ENCODE results near the gene CDYL2.
"Not testable (repeated sequence)": the region's sequence is repeated elsewhere in the genome, so short reads cannot be mapped to it uniquely, and the experiment has no call there.

DNA sequence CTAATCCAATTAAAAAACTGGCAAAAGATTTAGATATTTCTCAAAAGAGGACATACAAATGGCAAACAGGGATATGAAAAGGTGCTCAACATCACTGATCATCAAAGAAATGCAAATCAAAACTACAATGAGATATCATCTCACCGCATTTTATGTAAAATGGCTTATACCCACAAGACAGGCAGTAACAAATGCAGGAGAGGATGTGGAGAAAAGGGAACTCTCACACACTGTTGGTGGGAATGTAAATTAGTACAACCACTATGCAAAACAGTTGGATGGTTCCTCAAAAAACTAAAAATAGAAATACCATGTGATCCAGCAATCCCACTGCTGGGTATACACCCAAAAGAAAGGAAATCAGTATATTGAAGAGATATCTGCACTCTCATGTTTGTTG lies 154.1 kb downstream of the CDYL2 start:
- TF ChIP-seq, protein P1, sequence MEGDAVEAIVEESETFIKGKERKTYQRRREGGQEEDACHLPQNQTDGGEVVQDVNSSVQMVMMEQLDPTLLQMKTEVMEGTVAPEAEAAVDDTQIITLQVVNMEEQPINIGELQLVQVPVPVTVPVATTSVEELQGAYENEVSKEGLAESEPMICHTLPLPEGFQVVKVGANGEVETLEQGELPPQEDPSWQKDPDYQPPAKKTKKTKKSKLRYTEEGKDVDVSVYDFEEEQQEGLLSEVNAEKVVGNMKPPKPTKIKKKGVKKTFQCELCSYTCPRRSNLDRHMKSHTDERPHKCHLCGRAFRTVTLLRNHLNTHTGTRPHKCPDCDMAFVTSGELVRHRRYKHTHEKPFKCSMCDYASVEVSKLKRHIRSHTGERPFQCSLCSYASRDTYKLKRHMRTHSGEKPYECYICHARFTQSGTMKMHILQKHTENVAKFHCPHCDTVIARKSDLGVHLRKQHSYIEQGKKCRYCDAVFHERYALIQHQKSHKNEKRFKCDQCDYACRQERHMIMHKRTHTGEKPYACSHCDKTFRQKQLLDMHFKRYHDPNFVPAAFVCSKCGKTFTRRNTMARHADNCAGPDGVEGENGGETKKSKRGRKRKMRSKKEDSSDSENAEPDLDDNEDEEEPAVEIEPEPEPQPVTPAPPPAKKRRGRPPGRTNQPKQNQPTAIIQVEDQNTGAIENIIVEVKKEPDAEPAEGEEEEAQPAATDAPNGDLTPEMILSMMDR (IDR thresholded peaks at IDR 0.05), result not testable (repeated sequence)
- not testable (repeated sequence) for TF ChIP-seq POLR2A (IDR thresholded peaks at IDR 0.05)

Measured in Peyer's patch (tissue), 4 donors.